CD4-positive, alpha-beta T cell treated with Interleukin-15 for 4 hours (primary cell): ENCODE data around the gene RORC.
"Not testable (repeated sequence)": the region's sequence is repeated elsewhere in the genome, so short reads cannot be mapped to it uniquely, and the experiment has no call there.

Experiments
- DNase-seq: peaks from one replicate; pipeline ENCODE4 v3.0.0-alpha.2; 2020; ENCODE audit warnings: low spot score

Gene RORC

GRCh38 chr1:151831605-151832004 is at the start of gene RORC:
Gene RORC, minus strand, starts transcription at chr1:151831802. Its CDS starts 38 bp downstream, at chr1:151831764.
- no peak for DNase-seq

GRCh38 chr1:151875419-151876097 is 44.0 kb upstream of the RORC start:
- DNase-seq: no peak

- not testable (repeated sequence) for DNase-seq
Measured at GRCh38 chr1:151872776-151873175, 41.2 kb upstream of the RORC start.

- DNase-seq: no peak
Measured at GRCh38 chr1:151871284-151872030, 39.9 kb upstream of the RORC start.

- no peak for DNase-seq
Measured at GRCh38 chr1:151868486-151868885, 36.9 kb upstream of the RORC start.

- no peak for DNase-seq
Measured at GRCh38 chr1:151867765-151868411, 36.3 kb upstream of the RORC start.

- DNase-seq: no peak
Measured at GRCh38 chr1:151867321-151867720, 35.7 kb upstream of the RORC start.

GRCh38 chr1:151864411-151864810 is 32.8 kb upstream of the RORC start:
- no peak for DNase-seq

- no peak for DNase-seq
Measured at GRCh38 chr1:151862604-151863003, 31.0 kb upstream of the RORC start.

GRCh38 chr1:151860504-151861187 is 29.0 kb upstream of the RORC start:
- DNase-seq: no peak

GRCh38 chr1:151859891-151860293 is 28.3 kb upstream of the RORC start:
- no peak for DNase-seq

GRCh38 chr1:151858886-151859665 is 27.5 kb upstream of the RORC start:
- DNase-seq: no peak

- DNase-seq: no peak
Measured at GRCh38 chr1:151858030-151858746, 26.6 kb upstream of the RORC start.

GRCh38 chr1:151855933-151856332 is 24.3 kb upstream of the RORC start:
- DNase-seq: no peak

- DNase-seq: not testable (repeated sequence)
Measured at GRCh38 chr1:151855516-151855915, 23.9 kb upstream of the RORC start.

- no peak for DNase-seq
Measured at GRCh38 chr1:151854658-151855057, 23.1 kb upstream of the RORC start.

GRCh38 chr1:151853411-151853943 is 21.9 kb upstream of the RORC start, which contains the start of gene THEM5:
Gene THEM5, minus strand, starts transcription at chr1:151853712. Its CDS starts 147 bp downstream, at chr1:151853565.
- no peak for DNase-seq

GRCh38 chr1:151852733-151853132 is 21.1 kb upstream of the RORC start:
- DNase-seq: no peak

GRCh38 chr1:151851886-151852285 is 20.3 kb upstream of the RORC start:
- DNase-seq: no peak

- no peak for DNase-seq
Measured at GRCh38 chr1:151849871-151850270, 18.3 kb upstream of the RORC start.

- DNase-seq: no peak
Measured at GRCh38 chr1:151849126-151849525, 17.5 kb upstream of the RORC start.
